LNCAP (cell line): ENCODE data around the gene NBAS.

Source experiments
- CTCF ChIP-seq: fragments of 450-650 bp; IDR thresholded peaks from 2 replicates; pipeline ENCODE4 v1.5.1; 2017; ENCODE audit warnings: mild to moderate bottlenecking

NBAS gene

GRCh38 chr2:15527074-15527739, 33.9 kb downstream of the NBAS start:
- no peak for TF ChIP-seq CTCF

GRCh38 chr2:15521641-15522181, 39.4 kb downstream of the NBAS start:
- no peak for TF ChIP-seq CTCF

GRCh38 chr2:15520346-15520745, 40.8 kb downstream of the NBAS start:
- no peak for TF ChIP-seq CTCF

GRCh38 chr2:15517793-15518192, 43.3 kb downstream of the NBAS start:
- TF ChIP-seq CTCF: no peak

GRCh38 chr2:15511686-15512085, 49.4 kb downstream of the NBAS start:
- no peak for TF ChIP-seq CTCF

GRCh38 chr2:15510552-15510951, 50.6 kb downstream of the NBAS start:
- TF ChIP-seq CTCF: no peak

- no peak for TF ChIP-seq CTCF
These were observed 51.0 kb downstream of the NBAS start for GRCh38 chr2:15510131-15510530.

GRCh38 chr2:15507697-15508096, 53.4 kb downstream of the NBAS start:
- TF ChIP-seq CTCF: no peak
